GM10248 (cell line): ENCODE results near the gene IRF2BP1.

Experiments used
- CTCF ChIA-PET: fragments of 300-600 bp; sonication (Branson Sonifier 250); formaldehyde crosslinking; extraction: SDS; loops from one replicate; lab custom pipeline; 2021; ENCODE audit warnings: antibody characterized with exemption; lab: Yijun Ruan, JAX
- POLR2A ChIA-PET: fragments of 350-650 bp; sonication (Branson Sonifier 250); formaldehyde crosslinking; extraction: SDS; loops from one replicate; lab custom pipeline; 2020; ENCODE audit warnings: antibody characterized with exemption; lab: Yijun Ruan, JAX
- DNase-seq: peaks from one replicate; pipeline ENCODE4 v3.0.0; 2012; ENCODE audit errors: extremely low spot score
- TF ChIP-seq, protein P1 (sequence below): IDR thresholded peaks from 2 replicates; pipeline ENCODE4 v1.5.1; 2012; ENCODE audit warnings: mild to moderate bottlenecking, low read depth; ENCODE audit errors: extremely low read depth, missing control alignments, control extremely low read depth

The IRF2BP1 gene, protein sequence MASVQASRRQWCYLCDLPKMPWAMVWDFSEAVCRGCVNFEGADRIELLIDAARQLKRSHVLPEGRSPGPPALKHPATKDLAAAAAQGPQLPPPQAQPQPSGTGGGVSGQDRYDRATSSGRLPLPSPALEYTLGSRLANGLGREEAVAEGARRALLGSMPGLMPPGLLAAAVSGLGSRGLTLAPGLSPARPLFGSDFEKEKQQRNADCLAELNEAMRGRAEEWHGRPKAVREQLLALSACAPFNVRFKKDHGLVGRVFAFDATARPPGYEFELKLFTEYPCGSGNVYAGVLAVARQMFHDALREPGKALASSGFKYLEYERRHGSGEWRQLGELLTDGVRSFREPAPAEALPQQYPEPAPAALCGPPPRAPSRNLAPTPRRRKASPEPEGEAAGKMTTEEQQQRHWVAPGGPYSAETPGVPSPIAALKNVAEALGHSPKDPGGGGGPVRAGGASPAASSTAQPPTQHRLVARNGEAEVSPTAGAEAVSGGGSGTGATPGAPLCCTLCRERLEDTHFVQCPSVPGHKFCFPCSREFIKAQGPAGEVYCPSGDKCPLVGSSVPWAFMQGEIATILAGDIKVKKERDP

GRCh38 chr19:45885556-45886426 lies at the start of gene IRF2BP1:
TSS of gene IRF2BP1 (minus strand) at chr19:45886141. CDS start at chr19:45885774, 367 bp downstream.
- CTCF ChIA-PET, result interaction anchor here (1.3 to 8.7 kb wide), 3 partner anchors 15 to 68 kb away, joined by 5 to 152 read pairs (median 15); partner anchors contain the start of genes FOXA3 and SYMPK

GRCh38 chr19:45935267-45935666 lies 49.3 kb upstream of the IRF2BP1 start:
- ChIA-PET CTCF (no interaction called here), POLR2A (no interaction called here)
- TF ChIP-seq, protein P1, sequence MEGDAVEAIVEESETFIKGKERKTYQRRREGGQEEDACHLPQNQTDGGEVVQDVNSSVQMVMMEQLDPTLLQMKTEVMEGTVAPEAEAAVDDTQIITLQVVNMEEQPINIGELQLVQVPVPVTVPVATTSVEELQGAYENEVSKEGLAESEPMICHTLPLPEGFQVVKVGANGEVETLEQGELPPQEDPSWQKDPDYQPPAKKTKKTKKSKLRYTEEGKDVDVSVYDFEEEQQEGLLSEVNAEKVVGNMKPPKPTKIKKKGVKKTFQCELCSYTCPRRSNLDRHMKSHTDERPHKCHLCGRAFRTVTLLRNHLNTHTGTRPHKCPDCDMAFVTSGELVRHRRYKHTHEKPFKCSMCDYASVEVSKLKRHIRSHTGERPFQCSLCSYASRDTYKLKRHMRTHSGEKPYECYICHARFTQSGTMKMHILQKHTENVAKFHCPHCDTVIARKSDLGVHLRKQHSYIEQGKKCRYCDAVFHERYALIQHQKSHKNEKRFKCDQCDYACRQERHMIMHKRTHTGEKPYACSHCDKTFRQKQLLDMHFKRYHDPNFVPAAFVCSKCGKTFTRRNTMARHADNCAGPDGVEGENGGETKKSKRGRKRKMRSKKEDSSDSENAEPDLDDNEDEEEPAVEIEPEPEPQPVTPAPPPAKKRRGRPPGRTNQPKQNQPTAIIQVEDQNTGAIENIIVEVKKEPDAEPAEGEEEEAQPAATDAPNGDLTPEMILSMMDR, result no peak
- DNase-seq, result no peak

More at GRCh38 chr19:45885556-45886426, at the start of gene IRF2BP1:
- DNase-seq, result peak; percentile 88
- POLR2A ChIA-PET, result interaction anchor here (0.6 to 2.4 kb wide), 3 partner anchors 22 to 192 kb away, joined by 4 to 19 read pairs (median 5); partner anchors contain the start of genes FOXA3, SIX5 and SYMPK
- TF ChIP-seq, protein P1, result peak; percentile 19

- POLR2A ChIA-PET, result no interaction called here
- no peak for DNase-seq
- TF ChIP-seq, protein P1, result no peak
- CTCF ChIA-PET, result no interaction called here
Measured at GRCh38 chr19:45934551-45935230, 48.8 kb upstream of the IRF2BP1 start.

DNA sequence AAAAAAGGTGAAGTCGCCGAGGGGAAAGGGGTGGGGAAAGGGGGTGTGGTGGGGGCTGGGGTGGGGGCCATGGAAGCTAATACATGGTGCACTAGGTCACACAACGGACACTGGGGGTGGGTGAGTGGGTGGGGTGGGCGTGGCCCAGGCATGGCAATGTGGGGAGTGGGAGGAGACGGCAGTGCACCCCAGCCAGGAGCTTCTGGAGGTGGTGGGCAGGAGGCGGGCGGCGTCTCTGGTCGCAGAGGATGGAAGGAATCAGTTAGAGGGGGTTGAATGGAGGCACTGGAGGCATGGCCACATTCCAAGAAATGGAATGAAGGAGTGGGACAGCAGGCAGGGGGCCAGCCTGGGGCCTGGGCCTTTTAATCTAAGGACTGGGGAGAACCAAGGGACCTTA lies 47.8 kb upstream of the IRF2BP1 start:
- ChIA-PET CTCF (interaction anchor here (0.9 to 1.4 kb wide), 3 partner anchors 30 to 117 kb away, joined by 3 read pairs; no protein-coding TSS in a partner anchor), POLR2A (no interaction called here)
- no peak for DNase-seq
- TF ChIP-seq, protein P1, result no peak

- DNase-seq, result no peak
- TF ChIP-seq, protein P1, result no peak
- CTCF ChIA-PET, result no interaction called here
- POLR2A ChIA-PET, result no interaction called here
Measured at GRCh38 chr19:45931055-45931454, 45.1 kb upstream of the IRF2BP1 start.

- POLR2A ChIA-PET, result no interaction called here
- TF ChIP-seq, protein P1, result no peak
- DNase-seq, result no peak
- CTCF ChIA-PET, result no interaction called here
Measured at GRCh38 chr19:45929247-45929646, 43.3 kb upstream of the IRF2BP1 start.
